GM19240 (cell line): ENCODE results near the gene JUN.

ENCODE experiments used
- DNase-seq: peaks from one replicate; pipeline ENCODE4 v3.0.0; 2011; ENCODE audit warnings: low spot score; ENCODE audit not compliant: insufficient read length

The JUN gene

DNA sequence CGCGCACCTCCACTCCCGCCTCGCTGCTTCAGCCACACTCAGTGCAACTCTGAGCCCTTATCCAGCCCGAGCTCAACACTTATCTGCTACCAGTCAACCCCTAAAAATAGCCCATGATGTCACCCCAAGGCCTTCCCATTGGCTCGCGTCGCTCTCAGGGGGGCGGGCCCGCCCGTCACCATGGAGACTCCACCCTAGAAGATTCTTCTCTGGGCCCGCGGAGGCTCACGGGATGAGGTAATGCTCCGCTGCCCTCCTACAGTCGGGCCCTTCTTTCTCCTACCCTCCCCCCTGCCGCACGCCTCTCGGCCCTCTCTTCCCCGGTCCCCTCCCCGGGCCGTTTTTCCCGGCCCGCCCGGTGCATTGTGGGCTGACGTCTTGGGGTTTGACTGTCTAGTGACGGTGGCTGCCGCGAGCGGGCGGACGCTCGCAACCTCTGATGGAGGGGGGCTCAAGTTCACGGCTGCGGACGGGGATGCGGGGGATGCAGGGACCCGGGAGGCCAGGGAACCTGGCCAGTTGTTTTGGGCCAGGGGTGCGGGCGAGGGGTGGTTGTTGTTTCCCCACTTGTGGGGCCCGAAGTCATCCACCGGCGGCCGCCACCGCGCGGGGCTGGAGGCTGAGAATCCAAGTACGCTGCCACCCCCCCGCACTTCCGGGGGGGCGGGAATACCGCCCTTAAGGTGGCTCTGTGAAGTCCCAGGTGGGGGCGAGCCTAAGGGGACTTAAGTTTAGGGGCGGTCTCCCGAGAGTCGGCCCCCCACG, at the start of gene JUN:
Gene JUN (minus strand): TSS at position 55 of the 765 bp plus-strand sequence. CDS start 977 bp downstream, outside the sequence.
- DNase-seq: peak; percentile 76

DNA sequence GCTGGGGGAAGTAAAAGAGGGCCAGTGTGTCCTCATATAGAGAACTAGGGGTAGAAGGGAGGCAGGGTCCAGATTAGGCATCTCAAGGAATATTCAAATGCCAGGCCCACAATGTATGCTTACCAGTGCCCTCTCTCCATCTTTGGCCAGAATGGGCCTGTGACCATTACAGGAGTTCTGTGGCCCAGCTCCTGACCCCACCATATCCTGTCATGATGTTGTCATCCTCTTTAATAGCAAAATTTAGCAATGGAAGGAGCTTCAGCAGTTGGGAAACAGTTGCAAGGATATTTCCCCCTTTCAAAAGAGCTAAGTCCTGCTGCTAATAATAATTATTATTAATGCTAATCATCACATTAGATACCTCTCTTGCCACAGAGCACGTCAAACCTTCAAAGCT, 49.3 kb upstream of the JUN start:
- DNase-seq: no peak

DNA sequence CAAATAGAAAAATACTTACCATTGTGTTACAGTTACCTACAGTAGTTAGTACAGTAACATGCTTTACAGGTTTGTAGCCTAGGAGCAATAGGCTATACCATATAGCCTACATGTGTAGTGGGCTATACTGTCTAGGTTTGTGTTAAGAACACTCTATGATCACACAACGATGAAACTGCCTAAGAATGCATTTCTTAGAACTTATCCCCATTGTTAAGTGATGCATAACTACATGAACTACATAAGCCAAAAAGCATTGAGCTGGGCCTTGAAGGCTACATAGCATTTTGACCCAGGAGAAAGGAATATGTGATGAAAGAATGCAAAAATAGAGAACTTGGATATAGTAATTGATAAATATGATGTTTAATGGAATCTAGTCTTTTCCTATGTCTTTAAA, 46.4 kb upstream of the JUN start:
- no peak for DNase-seq

DNA sequence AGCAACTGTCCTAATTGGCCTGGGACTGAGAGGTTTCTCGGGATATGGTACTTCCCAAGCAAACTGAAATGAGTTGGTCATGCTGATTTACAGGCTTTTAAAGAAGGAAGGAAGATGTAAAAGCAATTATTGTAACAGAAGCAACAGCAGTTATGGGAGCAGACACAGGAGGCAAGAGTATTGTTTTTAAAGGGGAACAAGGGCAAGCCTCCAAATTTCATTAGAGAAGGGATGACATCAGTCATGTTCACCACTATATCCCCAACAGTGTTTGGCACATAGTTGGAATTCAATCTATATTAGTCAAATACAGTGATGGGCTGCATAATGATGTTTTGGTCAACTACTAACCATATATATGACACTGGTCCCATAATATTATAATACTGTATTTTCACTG, 46.0 kb upstream of the JUN start:
- DNase-seq: no peak

DNA sequence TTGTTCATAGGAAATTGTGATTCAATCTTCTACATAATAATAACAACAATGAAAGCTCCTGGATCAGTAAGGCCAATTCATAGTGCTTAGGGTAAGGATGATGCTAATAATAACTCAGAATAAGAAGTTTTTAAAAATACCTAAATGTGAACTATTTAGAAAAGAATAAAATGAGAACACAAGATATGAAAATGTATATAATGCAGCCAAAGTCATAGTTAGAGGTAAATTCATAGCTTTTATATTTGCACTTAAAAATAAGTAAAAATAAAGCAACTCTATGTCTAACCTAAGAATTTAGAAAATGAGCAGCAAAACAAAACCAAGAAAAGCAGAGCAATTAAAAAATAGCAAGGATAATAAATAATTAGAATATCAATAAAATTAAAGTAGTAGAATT, 43.5 kb upstream of the JUN start:
- DNase-seq: no peak

DNA sequence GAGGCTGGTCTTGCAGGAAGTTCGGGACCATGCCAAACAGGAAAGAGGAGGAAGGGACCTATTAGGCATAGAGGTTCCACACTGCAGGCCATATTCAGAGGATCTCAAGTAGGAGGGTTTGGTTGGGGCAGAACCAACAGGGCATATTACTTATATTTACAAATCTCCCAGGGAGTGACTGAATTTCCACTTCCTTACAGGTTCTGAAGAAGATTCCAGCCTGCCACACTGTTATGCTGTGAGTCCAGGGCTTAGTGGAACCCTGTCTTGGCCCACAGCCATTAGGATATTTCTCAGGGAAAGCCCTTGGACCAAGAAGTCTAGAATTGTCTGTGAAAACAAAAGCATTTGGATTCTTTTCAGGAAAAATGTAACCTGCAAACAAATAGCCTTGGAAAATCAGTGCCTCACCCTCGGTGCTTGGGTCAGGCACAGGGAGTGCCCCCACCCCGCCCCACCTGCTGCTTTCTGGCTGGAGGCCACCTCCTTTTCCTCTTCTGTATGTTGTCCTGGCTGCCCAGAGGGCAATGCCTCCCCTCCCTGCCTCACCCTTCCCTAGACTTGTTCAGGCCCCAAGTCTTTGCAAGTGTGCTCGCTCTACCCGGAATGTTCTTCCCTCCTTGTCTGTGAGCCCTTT, 41.0 kb upstream of the JUN start:
- no peak for DNase-seq

- DNase-seq: no peak
Measured at GRCh38 chr1:58823481-58824010, 39.7 kb upstream of the JUN start.

GRCh38 chr1:58821309-58821708, 37.5 kb upstream of the JUN start:
- no peak for DNase-seq

DNA sequence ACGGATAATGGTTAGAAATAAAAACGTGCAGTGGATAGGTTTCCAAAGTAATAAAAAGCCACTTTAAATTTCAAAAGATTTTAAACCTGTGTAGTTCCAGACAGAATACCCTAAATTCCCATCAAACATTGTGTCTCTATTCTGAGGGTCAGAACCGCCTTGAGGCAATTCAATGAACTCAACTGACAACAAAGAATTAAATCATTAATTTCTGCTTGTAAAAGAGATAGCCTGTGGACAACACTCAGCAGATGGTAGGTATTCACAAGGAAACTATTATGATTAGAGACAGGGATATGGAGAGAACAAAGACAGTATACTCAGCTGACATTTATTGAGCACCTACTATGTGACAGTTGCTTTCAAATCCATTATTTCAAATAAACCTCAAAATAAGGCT, 35.1 kb upstream of the JUN start:
- DNase-seq: no peak

- no peak for DNase-seq
Measured at GRCh38 chr1:58818075-58818474, 34.2 kb upstream of the JUN start.

DNA sequence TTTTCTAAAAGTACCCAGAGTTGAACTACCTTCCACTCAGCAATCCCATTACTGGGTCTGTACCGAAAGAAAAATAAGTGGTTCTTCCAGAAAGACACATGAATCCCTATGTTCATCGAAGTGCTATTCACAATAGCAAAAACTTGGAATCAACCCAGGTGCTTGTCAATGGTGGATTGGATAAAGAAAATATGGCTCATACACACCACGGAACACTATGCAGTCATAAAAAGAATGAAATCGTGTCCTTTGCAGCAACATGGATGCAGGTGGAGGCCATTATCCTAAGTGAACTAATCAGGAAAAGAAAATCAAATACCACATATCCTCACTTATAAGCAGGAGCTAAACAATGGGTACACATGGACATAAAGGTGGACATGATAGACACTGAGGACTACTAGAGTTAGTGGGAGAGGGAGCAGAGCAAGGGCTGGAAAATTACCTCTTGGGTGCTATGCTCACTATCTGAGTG, 32.9 kb upstream of the JUN start:
- DNase-seq: no peak

DNA sequence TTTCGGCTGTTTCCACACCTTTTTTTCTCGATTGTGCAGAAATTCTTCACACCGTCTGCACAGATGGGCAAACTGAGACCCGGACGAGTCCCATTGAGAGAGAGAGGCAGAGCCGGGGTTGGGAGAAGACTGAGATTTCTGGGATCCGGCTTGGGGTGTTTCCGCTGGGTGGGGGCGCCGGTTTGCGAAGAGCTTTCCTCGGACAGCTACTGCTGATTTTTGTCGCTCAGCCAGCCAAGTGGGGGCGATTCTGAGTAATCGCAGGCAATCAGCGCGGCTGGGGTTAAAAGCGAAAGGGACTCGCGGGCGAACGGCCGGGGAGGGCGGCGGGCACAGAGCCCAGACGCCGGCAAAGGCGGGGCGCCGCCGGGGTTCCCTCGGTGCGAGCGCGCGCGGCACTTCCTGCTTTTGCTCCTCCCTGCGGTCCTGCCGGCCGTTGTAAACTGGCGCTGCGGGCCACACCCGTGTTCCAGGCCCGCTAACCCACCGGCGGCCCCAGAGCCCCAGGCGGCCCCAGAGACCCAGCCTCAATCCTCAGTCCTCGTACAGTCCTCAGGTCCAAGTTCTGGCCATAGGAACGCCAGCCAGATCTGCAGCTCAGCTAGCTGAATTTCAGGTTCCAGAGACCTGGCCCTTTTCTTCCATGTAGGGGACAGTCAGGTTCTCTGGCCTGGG, 32.4 kb upstream of the JUN start:
- peak; percentile 75 for DNase-seq

- DNase-seq: no peak
Measured at GRCh38 chr1:58815686-58816071, 31.8 kb upstream of the JUN start.

GRCh38 chr1:58815069-58815685, 31.3 kb upstream of the JUN start:
- peak; percentile 35 for DNase-seq

- DNase-seq: no peak
Measured at GRCh38 chr1:58814251-58815068, 30.6 kb upstream of the JUN start.

- no peak for DNase-seq
Measured at GRCh38 chr1:58813801-58814200, 30.0 kb upstream of the JUN start.

DNA sequence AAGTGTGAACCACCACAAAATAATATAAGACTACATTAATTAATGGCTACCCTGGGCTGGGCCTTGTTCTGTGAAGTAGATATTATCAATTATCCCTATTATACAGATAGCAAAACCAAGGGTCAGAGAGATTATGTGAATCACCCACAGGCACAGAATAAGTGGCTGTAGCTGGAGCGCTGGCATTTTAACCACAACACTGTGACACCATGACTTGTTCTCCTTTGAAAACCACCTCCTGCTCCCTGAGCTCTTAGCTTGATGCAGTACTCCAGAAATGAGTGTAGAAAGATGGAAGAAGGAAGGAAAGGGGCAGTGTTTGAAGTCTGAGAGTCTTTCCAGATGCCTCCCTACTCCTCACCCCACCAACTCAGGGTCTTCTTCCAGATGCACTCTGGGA, 29.5 kb upstream of the JUN start:
- DNase-seq: no peak

DNA sequence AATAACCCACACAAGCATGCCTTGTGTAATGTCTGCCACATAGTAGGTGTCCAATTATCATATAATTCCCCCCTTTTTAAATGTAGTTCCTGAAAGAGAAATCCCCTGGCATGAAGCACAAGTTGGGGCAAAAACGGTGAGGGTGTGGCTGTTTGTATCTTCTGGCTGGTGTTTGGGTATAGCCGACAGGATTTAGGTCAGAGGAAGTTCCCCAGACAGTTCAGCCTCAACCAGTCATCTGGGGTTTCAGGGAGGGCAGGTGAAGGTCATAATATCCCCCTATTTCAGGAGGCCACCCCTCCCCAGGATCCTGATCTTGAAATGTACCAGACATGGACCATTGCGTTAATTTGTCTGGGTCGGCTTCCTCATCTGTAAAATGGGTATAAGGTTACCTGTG, 29.1 kb upstream of the JUN start:
- no peak for DNase-seq

GRCh38 chr1:58812468-58812867, 28.6 kb upstream of the JUN start:
- DNase-seq: no peak

DNA sequence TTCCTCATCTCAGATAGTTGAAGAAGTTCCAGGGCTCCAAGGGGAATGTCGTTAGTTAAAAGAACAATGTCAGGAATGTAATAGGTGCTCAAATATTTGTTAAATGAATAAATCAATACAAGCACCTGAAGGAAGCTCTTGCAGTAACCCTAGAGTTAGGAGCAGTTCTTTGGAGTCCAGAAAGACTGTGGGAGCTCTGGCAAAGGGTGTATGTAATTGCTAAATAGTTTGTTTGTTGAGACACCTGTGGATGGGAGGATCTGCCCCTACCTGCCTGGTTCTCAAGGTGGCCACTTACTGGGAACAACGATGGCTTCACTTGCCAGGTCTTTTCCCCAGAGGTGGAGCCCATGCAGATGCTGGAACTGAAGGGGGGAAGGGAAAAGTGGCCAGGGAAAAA, 27.5 kb upstream of the JUN start:
- no peak for DNase-seq
